ENCODE results near the gene RBM19. TPM values are rescaled to one million over a fixed set of nuclear protein-coding genes. Genes with fewer than 3 reads are reported as not detected.

The RBM19 gene
- total and polyA plus RNA-seq, 2 donors (not counting 3 experiments of a cell fraction or from before 2014, with no cell fraction given) = 13.2 to 34.4 TPM

GRCh38 chr12:113919791-113920190, 46.3 kb downstream of the RBM19 start:
- H3K4me3 ChIP-seq (replicated peaks in 1 of 3; ENCODE audit: insufficient read depth in 1 of 3, low read depth in 1 of 3, low read length in 3 of 3) = no peak overlapping the region
- H3K9me3 ChIP-seq (replicated peaks; ENCODE audit: control insufficient read depth, insufficient read depth, low read length) = no peaks in the 10 kb centered on the region
- FAIRE-seq = no peak
- TF ChIP-seq JUN (IDR thresholded peaks at IDR 0.05; ENCODE audit: borderline replicate concordance, insufficient read depth, insufficient read length, low read depth) = no peak
- no peak for TF ChIP-seq POLR2AphosphoS5 (IDR thresholded peaks at IDR 0.05; ENCODE audit: insufficient read depth, low read depth, low read length)
- no peak for TF ChIP-seq GATA2 (IDR thresholded peaks at IDR 0.05; ENCODE audit: insufficient read depth, insufficient read length, low read depth, low read length)
- no peak for TF ChIP-seq MAX (IDR thresholded peaks at IDR 0.05; ENCODE audit: insufficient read depth, insufficient read length)
- TF ChIP-seq CTCF (IDR thresholded peaks at IDR 0.05; ENCODE audit: extremely low read depth in 1 of 2, insufficient read depth in 1 of 2, low read depth in 1 of 2, low read length in 2 of 2) = no peak
- no peak for TF ChIP-seq MYC (IDR thresholded peaks at IDR 0.05; ENCODE audit: low read depth, low read length)
- TF ChIP-seq POLR2A (IDR thresholded peaks at IDR 0.05; ENCODE audit: low read depth, low read length) = no peak
- TF ChIP-seq EZH2 (IDR thresholded peaks at IDR 0.05; ENCODE audit: borderline replicate concordance, low read depth, low read length, severe bottlenecking) = no peak
- TF ChIP-seq FOS (IDR thresholded peaks at IDR 0.05; ENCODE audit: borderline replicate concordance, insufficient read depth, low read length) = no peak
- no peaks in the 10 kb centered on the region for H4K20me1 ChIP-seq (replicated peaks; ENCODE audit: control insufficient read depth, extremely low read depth, insufficient read depth, low read length)
- no peak overlapping the region for H2AFZ ChIP-seq (ENCODE audit: low read depth, low read length)
- intact Hi-C loops (cut with micrococcal nuclease) (no loop called here), dilution Hi-C loops (cut with MboI; ENCODE audit: extremely low pct_ligation_motif_present, low sequenced_read_pairs) (no loop called here)
- no peaks in the 10 kb centered on the region for H3K9me1 ChIP-seq (replicated peaks; ENCODE audit: control insufficient read depth, extremely low read depth, insufficient read depth, low read length)
- H3K36me3 ChIP-seq (ENCODE audit: control insufficient read depth in 2 of 2, extremely low read depth in 1 of 2, insufficient read depth in 2 of 2, low read length in 2 of 2) = peaks cover 0 to 11% of the 10 kb centered on the region in 2 experiments
- no TSS peak for BruUV-seq (replicated peaks)
- no peaks in the 10 kb centered on the region for H3K4me1 ChIP-seq (ENCODE audit: control insufficient read depth, extremely low read depth, insufficient read depth, low read length)
- H3K9ac ChIP-seq (replicated peaks; ENCODE audit: extremely low read depth, insufficient read depth, low read length) = no peak overlapping the region
- CTCF ChIA-PET = interaction anchor here (4.3 kb wide), 1 partner anchor 458 kb away, joined by 23 read pairs; no protein-coding TSS in a partner anchor
- no peak overlapping the region for H3K27ac ChIP-seq (ENCODE audit: insufficient read depth, low read depth, low read length)
- no peak overlapping the region for H3K4me2 ChIP-seq (ENCODE audit: insufficient read depth, low read length)
- POLR2A ChIA-PET = no interaction called here
- H3K79me2 ChIP-seq (ENCODE audit: control insufficient read depth, insufficient read depth, low read length) = no peaks in the 10 kb centered on the region
- DNase-seq (ENCODE audit: low read depth, low spot score) = no peak
- H3K27me3 ChIP-seq (ENCODE audit: control insufficient read depth in 2 of 2, insufficient read depth in 2 of 2, low read length in 2 of 2) = no peaks in the 10 kb centered on the region

All from endothelial cell of umbilical vein (primary cell).